Naive B cell (primary cell): Measurements from ENCODE around the gene LRRC28. TPM values are rescaled to one million over a fixed set of nuclear protein-coding genes. Genes with fewer than 3 reads are reported as not detected.

Experiments used
- ATAC-seq, 2 donors: fragments of 150-1000 bp; cut with Tn5 transposase; 2 replicates each; pipeline ENCODE4 v1.10.0; 2021; ENCODE audit warnings: low read depth in 2 of 2, mild to moderate bottlenecking in 2 of 2, moderate library complexity in 2 of 2
- DNase-seq: peaks from one replicate; pipeline ENCODE4 v3.0.0; 2022
- H3K27ac Mint-ChIP-seq, 6 donors: one replicate each; pipeline ENCODE4 v1.8.0; 2020 to 2022; ENCODE audit warnings: mild to moderate bottlenecking in 6 of 6, mixed read lengths in 6 of 6, moderate library complexity in 5 of 6, inconsistent platforms in 2 of 6
- H3K27me3 Mint-ChIP-seq, 3 donors: one replicate each; pipeline ENCODE4 v1.8.0; 2021 to 2022; ENCODE audit warnings: mixed read lengths in 3 of 3, mild to moderate bottlenecking in 1 of 3
- H3K36me3 Mint-ChIP-seq, 2 donors: one replicate each; pipeline ENCODE4 v1.8.0; 2020 to 2022; ENCODE audit warnings: mixed read lengths in 2 of 2, inconsistent platforms in 1 of 2, mild to moderate bottlenecking in 1 of 2
- H3K4me1 Mint-ChIP-seq, 3 donors: one replicate each; pipeline ENCODE4 v1.8.0; 2020 to 2022; ENCODE audit warnings: mixed read lengths in 3 of 3, inconsistent platforms in 1 of 3, mild to moderate bottlenecking in 1 of 3, moderate library complexity in 1 of 3
- H3K4me3 Mint-ChIP-seq, 8 donors: one replicate each; pipeline ENCODE4 v1.8.0; 2020 to 2022; ENCODE audit warnings: mild to moderate bottlenecking in 8 of 8, mixed read lengths in 8 of 8, moderate library complexity in 8 of 8, inconsistent platforms in 2 of 8
- H3K9me3 Mint-ChIP-seq, 7 donors: one replicate each; pipeline ENCODE4 v1.8.0; 2020 to 2022; ENCODE audit warnings: mixed read lengths in 7 of 7, mild to moderate bottlenecking in 5 of 7, inconsistent platforms in 2 of 7, moderate library complexity in 1 of 7
- polyA plus RNA-seq, 6 donors: library from polyadenylated mRNA; unstranded; fragments of 300-500 nt; fragmentation: Illumina TruSeq; gene quantifications; one replicate each; pipeline ENCODE4 v1.2.3, GENCODE V29; 2021; ENCODE audit warnings: low read depth in 6 of 6

The LRRC28 gene
- polyA plus RNA-seq, 6 donors from 2014 or later, result 20.9 to 41.9 (median 26.9) TPM

GRCh38 chr15:99406120-99406519, 154.8 kb downstream of the LRRC28 start:
- Mint-ChIP-seq H3K27ac (peak overlapping the region in 1 of 6 donors; percentile 28), H3K4me3 (no peak overlapping the region), H3K36me3 (no peaks in the 10 kb centered on the region), H3K27me3 (no peaks in the 10 kb centered on the region), H3K4me1 (peaks cover 8 to 23% (median 10%) of the 10 kb centered on the region in 3 donors), H3K9me3 (no peaks in the 10 kb centered on the region)
- ATAC-seq (no peak), DNase-seq (no peak)

GRCh38 chr15:99406716-99407487, 155.6 kb downstream of the LRRC28 start:
- ATAC-seq (no peak), DNase-seq (no peak)
- H3K4me1 Mint-ChIP-seq, result peaks cover 8 to 23% (median 10%) of the 10 kb centered on the region in 3 donors
- no peaks in the 10 kb centered on the region for H3K9me3 Mint-ChIP-seq
- peak overlapping the region in 1 of 6 donors; percentile 30 for H3K27ac Mint-ChIP-seq
- H3K4me3 Mint-ChIP-seq, result no peak overlapping the region
- no peaks in the 10 kb centered on the region for H3K27me3 Mint-ChIP-seq
- H3K36me3 Mint-ChIP-seq, result no peaks in the 10 kb centered on the region

- ATAC-seq, result no peak
- H3K4me1 Mint-ChIP-seq, result peaks cover 8 to 23% (median 10%) of the 10 kb centered on the region in 3 donors
- H3K27ac Mint-ChIP-seq, result no peak overlapping the region
- no peak overlapping the region for H3K4me3 Mint-ChIP-seq
- no peaks in the 10 kb centered on the region for H3K9me3 Mint-ChIP-seq
- H3K27me3 Mint-ChIP-seq, result no peaks in the 10 kb centered on the region
- DNase-seq, result no peak
- no peaks in the 10 kb centered on the region for H3K36me3 Mint-ChIP-seq
Observed at GRCh38 chr15:99407716-99408115, 156.4 kb downstream of the LRRC28 start.

GRCh38 chr15:99408236-99409096, 157.2 kb downstream of the LRRC28 start:
- Mint-ChIP-seq H3K4me3 (no peak overlapping the region), H3K27ac (peak overlapping the region in 2 of 6 donors; percentile 3 to 51), H3K9me3 (no peaks in the 10 kb centered on the region), H3K36me3 (no peaks in the 10 kb centered on the region), H3K27me3 (no peaks in the 10 kb centered on the region), H3K4me1 (peaks cover 8 to 23% (median 10%) of the 10 kb centered on the region in 3 donors)
- ATAC-seq (no peak), DNase-seq (no peak)

- Mint-ChIP-seq H3K27ac (peak overlapping the region in 1 of 6 donors; percentile 51), H3K4me3 (peak overlapping the region in 1 of 8 donors; percentile 55)
Observed at GRCh38 chr15:99409097-99409473, 157.8 kb downstream of the LRRC28 start.

GRCh38 chr15:99409560-99409959, 158.3 kb downstream of the LRRC28 start:
- ATAC-seq (no peak), DNase-seq (no peak)
- peak overlapping the region in 3 of 6 donors; percentile 37 to 51 (median 39) for H3K27ac Mint-ChIP-seq
- peaks cover 8 to 23% (median 10%) of the 10 kb centered on the region in 3 donors for H3K4me1 Mint-ChIP-seq
- H3K9me3 Mint-ChIP-seq, result no peaks in the 10 kb centered on the region
- no peak overlapping the region for H3K4me3 Mint-ChIP-seq
- no peaks in the 10 kb centered on the region for H3K27me3 Mint-ChIP-seq
- no peaks in the 10 kb centered on the region for H3K36me3 Mint-ChIP-seq

More at GRCh38 chr15:99409097-99409473, 157.8 kb downstream of the LRRC28 start:
- Mint-ChIP-seq H3K36me3 (no peaks in the 10 kb centered on the region), H3K27me3 (no peaks in the 10 kb centered on the region), H3K4me1 (peaks cover 8 to 23% (median 10%) of the 10 kb centered on the region in 3 donors), H3K9me3 (no peaks in the 10 kb centered on the region)
- ATAC-seq (peak; percentile 34 to 74), DNase-seq (peak; percentile 19)

GRCh38 chr15:99410477-99410876, 159.2 kb downstream of the LRRC28 start:
- ATAC-seq, result no peak
- DNase-seq, result no peak
- Mint-ChIP-seq H3K27ac (peak overlapping the region in 3 of 6 donors; percentile 41 to 60 (median 56)), H3K4me3 (no peak overlapping the region), H3K27me3 (no peaks in the 10 kb centered on the region), H3K36me3 (no peaks in the 10 kb centered on the region), H3K4me1 (peaks cover 3 to 23% (median 10%) of the 10 kb centered on the region in 3 donors), H3K9me3 (no peaks in the 10 kb centered on the region)

GRCh38 chr15:99411234-99411633, 160.0 kb downstream of the LRRC28 start:
- DNase-seq (no peak), ATAC-seq (no peak)
- Mint-ChIP-seq H3K4me1 (peaks cover 3 to 23% (median 13%) of the 10 kb centered on the region in 3 donors), H3K27ac (peak overlapping the region in 1 of 6 donors; percentile 69), H3K4me3 (no peak overlapping the region), H3K9me3 (no peaks in the 10 kb centered on the region), H3K27me3 (no peaks in the 10 kb centered on the region), H3K36me3 (no peaks in the 10 kb centered on the region)

- DNase-seq (no peak), ATAC-seq (no peak)
- H3K4me3 Mint-ChIP-seq, result no peak overlapping the region
- peaks cover 3 to 21% (median 13%) of the 10 kb centered on the region in 3 donors for H3K4me1 Mint-ChIP-seq
- no peaks in the 10 kb centered on the region for H3K27me3 Mint-ChIP-seq
- no peaks in the 10 kb centered on the region for H3K9me3 Mint-ChIP-seq
- no peaks in the 10 kb centered on the region for H3K36me3 Mint-ChIP-seq
- H3K27ac Mint-ChIP-seq, result peak overlapping the region in 1 of 6 donors; percentile 61
Observed at GRCh38 chr15:99412082-99412481, 160.8 kb downstream of the LRRC28 start.

- ATAC-seq (no peak), DNase-seq (no peak)
- H3K27me3 Mint-ChIP-seq, result no peaks in the 10 kb centered on the region
- no peak overlapping the region for H3K4me3 Mint-ChIP-seq
- no peaks in the 10 kb centered on the region for H3K9me3 Mint-ChIP-seq
- H3K36me3 Mint-ChIP-seq, result no peaks in the 10 kb centered on the region
- peaks cover 3 to 17% (median 13%) of the 10 kb centered on the region in 3 donors for H3K4me1 Mint-ChIP-seq
- H3K27ac Mint-ChIP-seq, result no peak overlapping the region
Observed at GRCh38 chr15:99412626-99413025, 161.3 kb downstream of the LRRC28 start.

- ATAC-seq, result no peak
- no peak overlapping the region for H3K4me3 Mint-ChIP-seq
- no peak overlapping the region for H3K27ac Mint-ChIP-seq
- H3K27me3 Mint-ChIP-seq, result no peaks in the 10 kb centered on the region
- no peaks in the 10 kb centered on the region for H3K36me3 Mint-ChIP-seq
- DNase-seq, result no peak
- peaks cover 0 to 5% (median 0%) of the 10 kb centered on the region in 7 donors for H3K9me3 Mint-ChIP-seq
- peaks cover under 1 to 8% (median 7%) of the 10 kb centered on the region in 3 donors for H3K4me1 Mint-ChIP-seq
Observed at GRCh38 chr15:99413955-99414754, 162.9 kb downstream of the LRRC28 start.

GRCh38 chr15:99414755-99415731, 163.8 kb downstream of the LRRC28 start:
- Mint-ChIP-seq H3K4me3 (no peak overlapping the region), H3K4me1 (peaks cover 0 to 6% (median 3%) of the 10 kb centered on the region in 3 donors), H3K27ac (peak overlapping the region in 1 of 6 donors; percentile 89), H3K36me3 (no peaks in the 10 kb centered on the region), H3K9me3 (peaks cover 0 to 5% (median 0%) of the 10 kb centered on the region in 7 donors), H3K27me3 (no peaks in the 10 kb centered on the region)
- DNase-seq (no peak), ATAC-seq (no peak)
